WTC11 (cell line): ENCODE measurements around the gene H6PD. TPM values are rescaled to one million over a fixed set of nuclear protein-coding genes. Genes with fewer than 3 reads are reported as not detected.
A peak's percentile ranks its signal among the peaks of the same experiment; 100 is the strongest.

Experiments used
- ATAC-seq: fragments of 200-7000 bp; cut with Tn5 transposase; 2 replicates; pipeline ENCODE4 v1.10.0; 2021; ENCODE audit warnings: mild to moderate bottlenecking, moderate library complexity
- CTCF ChIA-PET: fragments of 300-600 bp; sonication (Branson Sonifier 250); formaldehyde crosslinking; loops from one replicate; lab custom pipeline; 2021; ENCODE audit warnings: antibody characterized with exemption; lab: Charles Lee
- POLR2A ChIA-PET: fragments of 350-600 bp; sonication (Branson Sonifier 250); formaldehyde crosslinking; loops from one replicate; lab custom pipeline; 2021; ENCODE audit warnings: antibody characterized with exemption; lab: Charles Lee
- DNase-seq: peaks from one replicate; pipeline ENCODE4 v3.0.0; 2021; ENCODE audit warnings: low spot score
- H3K27ac Mint-ChIP-seq: 2 replicates; pipeline ENCODE4 v1.8.0; 2021; ENCODE audit warnings: mixed read lengths
- H3K27me3 Mint-ChIP-seq: 2 replicates; pipeline ENCODE4 v1.8.0; 2021; ENCODE audit warnings: low read depth, mild to moderate bottlenecking, moderate library complexity, mixed read lengths
- H3K36me3 Mint-ChIP-seq: 2 replicates; pipeline ENCODE4 v1.8.0; 2021; ENCODE audit warnings: mixed read lengths
- H3K4me1 Mint-ChIP-seq: 2 replicates; pipeline ENCODE4 v1.8.0; 2022; ENCODE audit warnings: mixed read lengths
- H3K4me3 Mint-ChIP-seq: 2 replicates; pipeline ENCODE4 v1.8.0; 2021; ENCODE audit warnings: mild to moderate bottlenecking, moderate library complexity, mixed read lengths
- H3K9me3 Mint-ChIP-seq: 2 replicates; pipeline ENCODE4 v1.8.0; 2021; ENCODE audit warnings: mixed read lengths
- ARID4B ChIP-seq: sonication (generic); formaldehyde crosslinking; IDR thresholded peaks from 2 replicates; pipeline ENCODE4 v1.8.0; 2023; ENCODE audit warnings: missing genetic modification reagents, mild to moderate bottlenecking, borderline replicate concordance
- ATF6 ChIP-seq: sonication (generic); formaldehyde crosslinking; IDR thresholded peaks from 2 replicates; pipeline ENCODE4 v1.8.1; 2023; ENCODE audit warnings: mild to moderate bottlenecking, missing genetic modification reagents
- CTCF ChIP-seq: fragments of 200-600 bp; IDR thresholded peaks from 2 replicates; pipeline ENCODE4 v1.8.0; 2022; ENCODE audit warnings: antibody characterized with exemption
- E2F5 ChIP-seq: sonication (generic); formaldehyde crosslinking; IDR thresholded peaks from 2 replicates; pipeline ENCODE4 v1.8.1; 2022; ENCODE audit warnings: mild to moderate bottlenecking, moderate library complexity, missing genetic modification reagents
- ERG ChIP-seq: fragments of 250-450 bp; sonication (Bioruptor Pico); IDR thresholded peaks from 2 replicates; pipeline ENCODE4 v1.8.0; 2021; ENCODE audit warnings: mild to moderate bottlenecking
- ETV6 ChIP-seq: sonication (generic); formaldehyde crosslinking; IDR thresholded peaks from 2 replicates; pipeline ENCODE4 v1.8.1; 2022; ENCODE audit warnings: mild to moderate bottlenecking, missing genetic modification reagents
- FOXP4 ChIP-seq: sonication (generic); formaldehyde crosslinking; IDR thresholded peaks from 2 replicates; pipeline ENCODE4 v1.8.0; 2022; ENCODE audit warnings: mild to moderate bottlenecking, missing genetic modification reagents
- GABPB1 ChIP-seq: sonication (generic); formaldehyde crosslinking; IDR thresholded peaks from 2 replicates; pipeline ENCODE4 v1.8.1; 2023; ENCODE audit warnings: mild to moderate bottlenecking, missing genetic modification reagents
- MLX ChIP-seq: sonication (generic); formaldehyde crosslinking; IDR thresholded peaks from 2 replicates; pipeline ENCODE4 v1.8.1; 2023; ENCODE audit warnings: mild to moderate bottlenecking, missing genetic modification reagents, moderate library complexity
- OVOL2 ChIP-seq: fragments of 250-450 bp; sonication (Bioruptor Pico); IDR thresholded peaks from 2 replicates; pipeline ENCODE4 v1.9.0; 2021; ENCODE audit warnings: mild to moderate bottlenecking, borderline replicate concordance
- SOX15 ChIP-seq: fragments of 250-450 bp; sonication (Bioruptor Pico); IDR thresholded peaks from 2 replicates; pipeline ENCODE4 v1.9.0; 2021; ENCODE audit warnings: mild to moderate bottlenecking
- SP1 ChIP-seq: sonication (generic); formaldehyde crosslinking; conservative IDR thresholded peaks from 2 replicates; pipeline ENCODE4 v1.8.1; 2022; ENCODE audit warnings: missing genetic modification reagents
- ZBTB21 ChIP-seq: sonication (generic); formaldehyde crosslinking; IDR thresholded peaks from 2 replicates; pipeline ENCODE4 v1.8.1; 2023; ENCODE audit warnings: mild to moderate bottlenecking, missing genetic modification reagents, borderline replicate concordance
- ZNF121 ChIP-seq: sonication (generic); formaldehyde crosslinking; IDR thresholded peaks from 2 replicates; pipeline ENCODE4 v1.8.0; 2023; ENCODE audit warnings: missing genetic modification reagents
- total RNA-seq: library from RNA; stranded (reverse); gene quantifications from 3 replicates; pipeline ENCODE4 v1.2.3, GENCODE V29; 2021

The H6PD gene
- total RNA-seq, 1 experiment from 2014 or later: 7.4 TPM

- peak; percentile 80 for DNase-seq
Observed at GRCh38 chr1:9249534-9250410, 15.2 kb downstream of the H6PD start.

More at GRCh38 chr1:9249534-9250410, 15.2 kb downstream of the H6PD start:
- no peak for TF ChIP-seq ARID4B (CRISPR knock-in tag)
- TF ChIP-seq SOX15 (CRISPR knock-in tag): no peak
- TF ChIP-seq ZNF121 (CRISPR knock-in tag): peak; percentile 82
- no peak; the same call in 1 of the 2 replicates for TF ChIP-seq ZBTB21 (CRISPR knock-in tag)
- peak; percentile 42; the same call in 1 of the 2 replicates for TF ChIP-seq GABPB1 (CRISPR knock-in tag)
- TF ChIP-seq ETV6 (CRISPR knock-in tag): peak; percentile 60; the same call in 1 of the 2 replicates
- TF ChIP-seq FOXP4: no peak
- TF ChIP-seq SP1 (CRISPR knock-in tag): no peak
- TF ChIP-seq MLX: no peak
- 0 out of 2 replicates have a peak, but pooled peaks have one; percentile 44 for TF ChIP-seq E2F5 (CRISPR knock-in tag)
- TF ChIP-seq OVOL2 (CRISPR knock-in tag): no peak
- peak; percentile 72 for TF ChIP-seq CTCF
- TF ChIP-seq ERG (CRISPR knock-in tag): no peak
- TF ChIP-seq ATF6 (CRISPR knock-in tag): no peak
- TF ChIP-seq, all 79 proteins: peak for 5
- Mint-ChIP-seq H3K4me3 (no peak overlapping the region), H3K9me3 (no peaks in the 10 kb centered on the region), H3K27me3 (no peaks in the 10 kb centered on the region), H3K36me3 (no peaks in the 10 kb centered on the region), H3K4me1 (peaks cover 42% of the 10 kb centered on the region), H3K27ac (no peak overlapping the region)
- POLR2A ChIA-PET: interaction anchor here (0.5 to 0.8 kb wide), 3 partner anchors 19 to 148 kb away, joined by 3 to 4 read pairs (median 4); no protein-coding TSS in a partner anchor
- ATAC-seq: peak; percentile 80
- CTCF ChIA-PET: interaction anchor here (0.5 to 10.2 kb wide), 40 partner anchors 9 to 366 kb away, joined by 3 to 154 read pairs (median 6); partner anchors contain the start of gene H6PD
